Measurements from ENCODE around the gene FNBP1L. TPM values are rescaled to one million over a fixed set of nuclear protein-coding genes. Genes with fewer than 3 reads are reported as not detected.

The FNBP1L gene
- polyA plus RNA-seq, 1 donor (not counting 4 experiments of a cell fraction or from before 2014, with no cell fraction given): 22.9 TPM

- FAIRE-seq: no peak
- no peak for DNase-seq (ENCODE audit: low read depth, low spot score)
- no peaks in the 10 kb centered on the region for H3K27me3 ChIP-seq (ENCODE audit: control insufficient read depth, extremely low read depth, insufficient read depth, low read length)
- no peaks in the 10 kb centered on the region for H3K36me3 ChIP-seq (ENCODE audit: control insufficient read depth in 2 of 2, extremely low read depth in 1 of 2, insufficient read depth in 2 of 2, low read length in 2 of 2)
- no peak overlapping the region for H3K4me3 ChIP-seq (ENCODE audit: control insufficient read depth in 2 of 3, extremely low read depth in 1 of 3, insufficient read depth in 2 of 3, low read depth in 1 of 3, low read length in 3 of 3)
- H3K27ac ChIP-seq (ENCODE audit: control insufficient read depth, insufficient read depth, low read length): no peak overlapping the region
- H3K9me3 ChIP-seq (ENCODE audit: control insufficient read depth, low read depth, low read length): no peaks in the 10 kb centered on the region
- H3K79me2 ChIP-seq (ENCODE audit: control insufficient read depth, insufficient read depth, low read length): no peaks in the 10 kb centered on the region
- no peak overlapping the region for H2AFZ ChIP-seq (ENCODE audit: control insufficient read depth, low read length)
- no peak overlapping the region for H3K4me2 ChIP-seq (ENCODE audit: control insufficient read depth, extremely low read depth, insufficient read depth, low read depth, low read length)
- no peaks in the 10 kb centered on the region for H4K20me1 ChIP-seq (ENCODE audit: control insufficient read depth, extremely low read depth, insufficient read depth, low read length)
- no peak overlapping the region for H3K9ac ChIP-seq (ENCODE audit: control insufficient read depth, extremely low read depth, insufficient read depth, low read length)
- TF ChIP-seq, protein P1, sequence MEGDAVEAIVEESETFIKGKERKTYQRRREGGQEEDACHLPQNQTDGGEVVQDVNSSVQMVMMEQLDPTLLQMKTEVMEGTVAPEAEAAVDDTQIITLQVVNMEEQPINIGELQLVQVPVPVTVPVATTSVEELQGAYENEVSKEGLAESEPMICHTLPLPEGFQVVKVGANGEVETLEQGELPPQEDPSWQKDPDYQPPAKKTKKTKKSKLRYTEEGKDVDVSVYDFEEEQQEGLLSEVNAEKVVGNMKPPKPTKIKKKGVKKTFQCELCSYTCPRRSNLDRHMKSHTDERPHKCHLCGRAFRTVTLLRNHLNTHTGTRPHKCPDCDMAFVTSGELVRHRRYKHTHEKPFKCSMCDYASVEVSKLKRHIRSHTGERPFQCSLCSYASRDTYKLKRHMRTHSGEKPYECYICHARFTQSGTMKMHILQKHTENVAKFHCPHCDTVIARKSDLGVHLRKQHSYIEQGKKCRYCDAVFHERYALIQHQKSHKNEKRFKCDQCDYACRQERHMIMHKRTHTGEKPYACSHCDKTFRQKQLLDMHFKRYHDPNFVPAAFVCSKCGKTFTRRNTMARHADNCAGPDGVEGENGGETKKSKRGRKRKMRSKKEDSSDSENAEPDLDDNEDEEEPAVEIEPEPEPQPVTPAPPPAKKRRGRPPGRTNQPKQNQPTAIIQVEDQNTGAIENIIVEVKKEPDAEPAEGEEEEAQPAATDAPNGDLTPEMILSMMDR (optimal IDR thresholded peaks at IDR 0.05 in 1 of 3, IDR thresholded peaks at IDR 0.05 in 1 of 3, conservative IDR thresholded peaks at IDR 0.05 in 1 of 3; ENCODE audit: extremely low read depth in 1 of 3, insufficient read depth in 2 of 3, low read length in 3 of 3): no peak
- TF ChIP-seq EZH2 (IDR thresholded peaks at IDR 0.05; ENCODE audit: low read length): no peak
- no peaks in the 10 kb centered on the region for H3K4me1 ChIP-seq (ENCODE audit: control insufficient read depth, extremely low read depth, insufficient read depth, low read length)
- no peaks in the 10 kb centered on the region for H3K9me1 ChIP-seq (ENCODE audit: control insufficient read depth, extremely low read depth, insufficient read depth, low read length)
- dilution Hi-C loops (cut with MboI; ENCODE audit: extremely low pct_ligation_motif_present, low sequenced_read_pairs): no loop called here
Measured at GRCh38 chr1:93488207-93488606, 40.3 kb downstream of the FNBP1L start.

GRCh38 chr1:93489756-93490155 lies 41.8 kb downstream of the FNBP1L start:
- H3K4me3 ChIP-seq (ENCODE audit: control insufficient read depth in 2 of 3, extremely low read depth in 1 of 3, insufficient read depth in 2 of 3, low read depth in 1 of 3, low read length in 3 of 3): no peak overlapping the region
- no peak overlapping the region for H3K9ac ChIP-seq (ENCODE audit: control insufficient read depth, extremely low read depth, insufficient read depth, low read length)
- H2AFZ ChIP-seq (ENCODE audit: control insufficient read depth, low read length): no peak overlapping the region
- dilution Hi-C loops (cut with MboI; ENCODE audit: extremely low pct_ligation_motif_present, low sequenced_read_pairs): no loop called here
- DNase-seq (ENCODE audit: low read depth, low spot score) (no peak), FAIRE-seq (no peak)
- H3K4me1 ChIP-seq (ENCODE audit: control insufficient read depth, extremely low read depth, insufficient read depth, low read length): no peaks in the 10 kb centered on the region
- no peaks in the 10 kb centered on the region for H3K9me3 ChIP-seq (ENCODE audit: control insufficient read depth, low read depth, low read length)
- no peak overlapping the region for H3K27ac ChIP-seq (ENCODE audit: control insufficient read depth, insufficient read depth, low read length)
- no peaks in the 10 kb centered on the region for H3K9me1 ChIP-seq (ENCODE audit: control insufficient read depth, extremely low read depth, insufficient read depth, low read length)
- H3K27me3 ChIP-seq (ENCODE audit: control insufficient read depth, extremely low read depth, insufficient read depth, low read length): no peaks in the 10 kb centered on the region
- H3K4me2 ChIP-seq (ENCODE audit: control insufficient read depth, extremely low read depth, insufficient read depth, low read depth, low read length): peak overlapping the region; percentile 6
- H3K36me3 ChIP-seq (ENCODE audit: control insufficient read depth in 2 of 2, extremely low read depth in 1 of 2, insufficient read depth in 2 of 2, low read length in 2 of 2): no peaks in the 10 kb centered on the region
- TF ChIP-seq, protein P1 (optimal IDR thresholded peaks at IDR 0.05 in 1 of 3, IDR thresholded peaks at IDR 0.05 in 1 of 3, conservative IDR thresholded peaks at IDR 0.05 in 1 of 3; ENCODE audit: extremely low read depth in 1 of 3, insufficient read depth in 2 of 3, low read length in 3 of 3): no peak
- TF ChIP-seq EZH2 (IDR thresholded peaks at IDR 0.05; ENCODE audit: low read length): no peak
- H4K20me1 ChIP-seq (ENCODE audit: control insufficient read depth, extremely low read depth, insufficient read depth, low read length): no peaks in the 10 kb centered on the region
- H3K79me2 ChIP-seq (ENCODE audit: control insufficient read depth, insufficient read depth, low read length): peaks cover 4% of the 10 kb centered on the region
